Measurements from ENCODE around the gene ZSCAN4.

Gene ZSCAN4

DNA sequence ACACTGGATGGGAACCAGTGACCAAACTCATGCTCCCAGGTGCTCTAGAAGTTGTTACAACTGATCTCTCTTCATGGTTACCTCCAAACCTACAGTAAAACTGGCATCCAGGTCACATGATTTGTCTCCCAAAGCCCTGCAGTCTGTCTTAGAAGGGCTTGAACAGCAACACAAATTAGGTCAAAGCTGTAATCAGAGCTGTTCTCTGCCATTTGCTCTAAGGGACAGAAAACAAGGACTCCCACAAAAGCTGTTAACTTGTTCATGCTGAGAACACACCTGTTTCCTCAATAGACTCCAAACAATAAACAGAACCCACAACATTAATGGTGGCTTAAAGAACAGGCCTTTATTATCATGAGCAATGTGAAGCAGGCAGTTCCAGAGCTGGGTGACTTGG is 50.7 kb downstream of the ZSCAN4 start:
- TF ChIP-seq NFIC (IDR thresholded peaks at IDR 0.05) (no peak), RAD21 (IDR thresholded peaks at IDR 0.05; ENCODE audit: low read depth) (no peak)
- TF ChIP-seq, protein P1, sequence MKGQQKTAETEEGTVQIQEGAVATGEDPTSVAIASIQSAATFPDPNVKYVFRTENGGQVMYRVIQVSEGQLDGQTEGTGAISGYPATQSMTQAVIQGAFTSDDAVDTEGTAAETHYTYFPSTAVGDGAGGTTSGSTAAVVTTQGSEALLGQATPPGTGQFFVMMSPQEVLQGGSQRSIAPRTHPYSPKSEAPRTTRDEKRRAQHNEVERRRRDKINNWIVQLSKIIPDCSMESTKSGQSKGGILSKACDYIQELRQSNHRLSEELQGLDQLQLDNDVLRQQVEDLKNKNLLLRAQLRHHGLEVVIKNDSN (IDR thresholded peaks at IDR 0.05): no peak

- TF ChIP-seq ZBTB7A (IDR thresholded peaks at IDR 0.05; ENCODE audit: low read depth) (no peak), CEBPB (IDR thresholded peaks at IDR 0.05) (no peak), TCF12 (IDR thresholded peaks at IDR 0.05; ENCODE audit: low read depth) (no peak), EGR1 (IDR thresholded peaks at IDR 0.05) (no peak), FOXM1 (IDR thresholded peaks at IDR 0.05; ENCODE audit: borderline replicate concordance, low read depth) (no peak), NFIC (IDR thresholded peaks at IDR 0.05) (no peak), TEAD4 (IDR thresholded peaks at IDR 0.05) (no peak), RAD21 (IDR thresholded peaks at IDR 0.05; ENCODE audit: low read depth) (no peak), TAF1 (IDR thresholded peaks at IDR 0.05; ENCODE audit: low read depth) (no peak), YY1 (IDR thresholded peaks at IDR 0.05; ENCODE audit: low read depth) (no peak)
- TF ChIP-seq, protein P1 (IDR thresholded peaks at IDR 0.05): no peak
These were observed 51.3 kb downstream of the ZSCAN4 start for GRCh38 chr19:57719901-57720519.

- TF ChIP-seq, protein P2, sequence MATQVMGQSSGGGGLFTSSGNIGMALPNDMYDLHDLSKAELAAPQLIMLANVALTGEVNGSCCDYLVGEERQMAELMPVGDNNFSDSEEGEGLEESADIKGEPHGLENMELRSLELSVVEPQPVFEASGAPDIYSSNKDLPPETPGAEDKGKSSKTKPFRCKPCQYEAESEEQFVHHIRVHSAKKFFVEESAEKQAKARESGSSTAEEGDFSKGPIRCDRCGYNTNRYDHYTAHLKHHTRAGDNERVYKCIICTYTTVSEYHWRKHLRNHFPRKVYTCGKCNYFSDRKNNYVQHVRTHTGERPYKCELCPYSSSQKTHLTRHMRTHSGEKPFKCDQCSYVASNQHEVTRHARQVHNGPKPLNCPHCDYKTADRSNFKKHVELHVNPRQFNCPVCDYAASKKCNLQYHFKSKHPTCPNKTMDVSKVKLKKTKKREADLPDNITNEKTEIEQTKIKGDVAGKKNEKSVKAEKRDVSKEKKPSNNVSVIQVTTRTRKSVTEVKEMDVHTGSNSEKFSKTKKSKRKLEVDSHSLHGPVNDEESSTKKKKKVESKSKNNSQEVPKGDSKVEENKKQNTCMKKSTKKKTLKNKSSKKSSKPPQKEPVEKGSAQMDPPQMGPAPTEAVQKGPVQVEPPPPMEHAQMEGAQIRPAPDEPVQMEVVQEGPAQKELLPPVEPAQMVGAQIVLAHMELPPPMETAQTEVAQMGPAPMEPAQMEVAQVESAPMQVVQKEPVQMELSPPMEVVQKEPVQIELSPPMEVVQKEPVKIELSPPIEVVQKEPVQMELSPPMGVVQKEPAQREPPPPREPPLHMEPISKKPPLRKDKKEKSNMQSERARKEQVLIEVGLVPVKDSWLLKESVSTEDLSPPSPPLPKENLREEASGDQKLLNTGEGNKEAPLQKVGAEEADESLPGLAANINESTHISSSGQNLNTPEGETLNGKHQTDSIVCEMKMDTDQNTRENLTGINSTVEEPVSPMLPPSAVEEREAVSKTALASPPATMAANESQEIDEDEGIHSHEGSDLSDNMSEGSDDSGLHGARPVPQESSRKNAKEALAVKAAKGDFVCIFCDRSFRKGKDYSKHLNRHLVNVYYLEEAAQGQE (IDR thresholded peaks at IDR 0.05; ENCODE audit: low read depth): no peak
- TF ChIP-seq CEBPB (IDR thresholded peaks at IDR 0.05): no peak
- no peak for TF ChIP-seq RAD21 (IDR thresholded peaks at IDR 0.05; ENCODE audit: low read depth)
- no peak for TF ChIP-seq NFIC (IDR thresholded peaks at IDR 0.05)
- TF ChIP-seq TEAD4 (IDR thresholded peaks at IDR 0.05): no peak
- no peak for TF ChIP-seq EGR1 (IDR thresholded peaks at IDR 0.05)
- TF ChIP-seq, protein P1 (IDR thresholded peaks at IDR 0.05): no peak
- no peak for TF ChIP-seq EP300 (IDR thresholded peaks at IDR 0.05; ENCODE audit: borderline replicate concordance)
- no peak for TF ChIP-seq CREB1 (IDR thresholded peaks at IDR 0.05; ENCODE audit: low read depth)
- TF ChIP-seq MAX (IDR thresholded peaks at IDR 0.05): no peak
- TF ChIP-seq TCF12 (IDR thresholded peaks at IDR 0.05; ENCODE audit: low read depth): no peak
- TF ChIP-seq YY1 (IDR thresholded peaks at IDR 0.05; ENCODE audit: low read depth): no peak
- no peak for TF ChIP-seq TAF1 (IDR thresholded peaks at IDR 0.05; ENCODE audit: low read depth)
- no peak for TF ChIP-seq FOXM1 (IDR thresholded peaks at IDR 0.05; ENCODE audit: borderline replicate concordance, low read depth)
- TF ChIP-seq ZBTB7A (IDR thresholded peaks at IDR 0.05; ENCODE audit: low read depth): no peak
These were observed 52.1 kb downstream of the ZSCAN4 start for GRCh38 chr19:57720878-57721277.

Data from Ishikawa (cell line).